ENCODE measurements around the gene UCK1.
"Not testable (repeated sequence)": the region's sequence is repeated elsewhere in the genome, so short reads cannot be mapped to it uniquely, and the experiment has no call there.

UCK1 gene

GRCh38 chr9:131559421-131560000, 28.4 kb upstream of the UCK1 start:
- no peak overlapping the region for H3K27ac Mint-ChIP-seq
- H3K27me3 Mint-ChIP-seq = peaks cover 22% of the 10 kb centered on the region
- no peaks in the 10 kb centered on the region for H3K9me3 Mint-ChIP-seq
- DNase-seq (no peak), ATAC-seq (no peak)
- peaks cover 5% of the 10 kb centered on the region for H3K4me1 Mint-ChIP-seq
- H3K4me3 Mint-ChIP-seq = no peak overlapping the region

- no peaks in the 10 kb centered on the region for H3K9me3 Mint-ChIP-seq
Measured at GRCh38 chr9:131557855-131558548, 26.9 kb upstream of the UCK1 start.

GRCh38 chr9:131555841-131556673, 25.0 kb upstream of the UCK1 start:
- peaks cover 5% of the 10 kb centered on the region for H3K4me1 Mint-ChIP-seq
- no peak overlapping the region for H3K27ac Mint-ChIP-seq
- H3K9me3 Mint-ChIP-seq = no peaks in the 10 kb centered on the region
- H3K4me3 Mint-ChIP-seq = no peak overlapping the region
- H3K27me3 Mint-ChIP-seq = peaks cover 41% of the 10 kb centered on the region
- ATAC-seq (no peak), DNase-seq (no peak)

More at GRCh38 chr9:131557855-131558548, 26.9 kb upstream of the UCK1 start:
- ATAC-seq (no peak), DNase-seq (no peak)
- Mint-ChIP-seq H3K4me3 (no peak overlapping the region), H3K27ac (peak overlapping the region in 1 of 2 donors; percentile 12), H3K27me3 (peaks cover 31% of the 10 kb centered on the region), H3K4me1 (peaks cover 5% of the 10 kb centered on the region)

- peak overlapping the region; percentile 3 to 61 for H3K4me3 Mint-ChIP-seq
- peaks cover 5% of the 10 kb centered on the region for H3K4me1 Mint-ChIP-seq
- H3K27ac Mint-ChIP-seq = no peak overlapping the region
- H3K9me3 Mint-ChIP-seq = no peaks in the 10 kb centered on the region
- peak; percentile 42 for ATAC-seq
- H3K27me3 Mint-ChIP-seq = peaks cover 49% of the 10 kb centered on the region
- no peak for DNase-seq
Measured at GRCh38 chr9:131554843-131555351, 23.8 kb upstream of the UCK1 start.

- no peak overlapping the region for H3K27ac Mint-ChIP-seq
- no peak overlapping the region for H3K4me3 Mint-ChIP-seq
- ATAC-seq (peak; percentile 34), DNase-seq (no peak)
- H3K27me3 Mint-ChIP-seq = peaks cover 55% of the 10 kb centered on the region
- peaks cover 5% of the 10 kb centered on the region for H3K4me1 Mint-ChIP-seq
- no peaks in the 10 kb centered on the region for H3K9me3 Mint-ChIP-seq
Measured at GRCh38 chr9:131554087-131554842, 23.2 kb upstream of the UCK1 start.

GRCh38 chr9:131552030-131552429, 21.0 kb upstream of the UCK1 start:
- DNase-seq (no peak), ATAC-seq (no peak)
- Mint-ChIP-seq H3K27me3 (peaks cover 78% of the 10 kb centered on the region), H3K4me1 (peaks cover 11% of the 10 kb centered on the region), H3K9me3 (no peaks in the 10 kb centered on the region), H3K4me3 (no peak overlapping the region), H3K27ac (no peak overlapping the region)

- H3K27me3 Mint-ChIP-seq = peaks cover 77% of the 10 kb centered on the region
Measured at GRCh38 chr9:131550465-131550864, 19.4 kb upstream of the UCK1 start.

GRCh38 chr9:131549186-131549585, 18.1 kb upstream of the UCK1 start:
- Mint-ChIP-seq H3K4me1 (peaks cover 14% of the 10 kb centered on the region), H3K27me3 (peaks cover 77% of the 10 kb centered on the region)
- not testable (repeated sequence) for H3K9me3 Mint-ChIP-seq, H3K4me3 Mint-ChIP-seq, H3K27ac Mint-ChIP-seq, ATAC-seq, DNase-seq

More at GRCh38 chr9:131550465-131550864, 19.4 kb upstream of the UCK1 start:
- not testable (repeated sequence) for ATAC-seq, DNase-seq, H3K27ac Mint-ChIP-seq, H3K9me3 Mint-ChIP-seq, H3K4me3 Mint-ChIP-seq
- peaks cover 18% of the 10 kb centered on the region for H3K4me1 Mint-ChIP-seq

- ATAC-seq (peak; percentile 45), DNase-seq (no peak)
- peaks cover 14% of the 10 kb centered on the region for H3K4me1 Mint-ChIP-seq
- H3K27me3 Mint-ChIP-seq = peaks cover 61% of the 10 kb centered on the region
- H3K9me3 Mint-ChIP-seq = peaks cover 14 to 17% of the 10 kb centered on the region in 2 donors
- H3K27ac Mint-ChIP-seq = no peak overlapping the region
- peak overlapping the region; percentile 57 to 81 for H3K4me3 Mint-ChIP-seq
Measured at GRCh38 chr9:131546336-131547084, 15.4 kb upstream of the UCK1 start.

- H3K4me3 Mint-ChIP-seq = peak overlapping the region; percentile 57 to 81
- peaks cover 14 to 17% of the 10 kb centered on the region in 2 donors for H3K9me3 Mint-ChIP-seq
- peak; percentile 49 for ATAC-seq
- no peak for DNase-seq
- H3K27me3 Mint-ChIP-seq = peaks cover 58% of the 10 kb centered on the region
- peak overlapping the region in 1 of 2 donors; percentile 43 for H3K27ac Mint-ChIP-seq
- H3K4me1 Mint-ChIP-seq = peaks cover 14% of the 10 kb centered on the region
Measured at GRCh38 chr9:131545786-131546335, 14.8 kb upstream of the UCK1 start.

GRCh38 chr9:131545003-131545785, 14.1 kb upstream of the UCK1 start, which contains the start of gene PRRT1B:
TSS of gene PRRT1B (plus strand) at chr9:131545523. CDS start at chr9:131545616, 93 bp downstream.
- ATAC-seq (no peak), DNase-seq (no peak)
- Mint-ChIP-seq H3K4me3 (peak within 1 kb of the TSS; percentile 57 to 81), H3K27me3 (peaks cover 52% of the 10 kb centered on the region), H3K4me1 (peaks cover 20% of the 10 kb centered on the region), H3K27ac (peak within 1 kb of the TSS in 1 of 2 donors; percentile 43), H3K9me3 (peaks cover 14 to 17% of the 10 kb centered on the region in 2 donors)

- Mint-ChIP-seq H3K4me1 (peaks cover 31% of the 10 kb centered on the region), H3K9me3 (peaks cover 14 to 17% of the 10 kb centered on the region in 2 donors), H3K27ac (no peak overlapping the region), H3K4me3 (no peak overlapping the region), H3K27me3 (peaks cover 32% of the 10 kb centered on the region)
- no peak for DNase-seq
- no peak for ATAC-seq
Measured at GRCh38 chr9:131543141-131543540, 12.1 kb upstream of the UCK1 start.

GRCh38 chr9:131539223-131539923, 8.3 kb upstream of the UCK1 start:
- H3K27ac Mint-ChIP-seq = no peak overlapping the region
- peaks cover 26% of the 10 kb centered on the region for H3K4me1 Mint-ChIP-seq
- no peak for ATAC-seq
- peaks cover 9 to 17% of the 10 kb centered on the region in 2 donors for H3K9me3 Mint-ChIP-seq
- no peak overlapping the region for H3K4me3 Mint-ChIP-seq
- DNase-seq = no peak
- H3K27me3 Mint-ChIP-seq = no peaks in the 10 kb centered on the region
